Amniotic epithelial cell (primary cell): ENCODE results near the gene IL10.
"Not testable (repeated sequence)": the region's sequence is repeated elsewhere in the genome, so short reads cannot be mapped to it uniquely, and the experiment has no call there.

Experiments used
- DNase-seq: peaks from one replicate; pipeline ENCODE4 v3.0.0-alpha.2; 2010; ENCODE audit warnings: low read depth

The IL10 gene

GRCh38 chr1:206765771-206766170 lies 6.5 kb downstream of the IL10 start:
- not testable (repeated sequence) for DNase-seq

- DNase-seq = not testable (repeated sequence)
Observed at GRCh38 chr1:206762741-206763364, 9.4 kb downstream of the IL10 start.

- peak; percentile 43 for DNase-seq
Observed at GRCh38 chr1:206761159-206761768, 11.0 kb downstream of the IL10 start.

- DNase-seq = no peak
Observed at GRCh38 chr1:206760590-206760989, 11.7 kb downstream of the IL10 start.

- no peak for DNase-seq
Observed at GRCh38 chr1:206757524-206758266, 14.6 kb downstream of the IL10 start.

DNA sequence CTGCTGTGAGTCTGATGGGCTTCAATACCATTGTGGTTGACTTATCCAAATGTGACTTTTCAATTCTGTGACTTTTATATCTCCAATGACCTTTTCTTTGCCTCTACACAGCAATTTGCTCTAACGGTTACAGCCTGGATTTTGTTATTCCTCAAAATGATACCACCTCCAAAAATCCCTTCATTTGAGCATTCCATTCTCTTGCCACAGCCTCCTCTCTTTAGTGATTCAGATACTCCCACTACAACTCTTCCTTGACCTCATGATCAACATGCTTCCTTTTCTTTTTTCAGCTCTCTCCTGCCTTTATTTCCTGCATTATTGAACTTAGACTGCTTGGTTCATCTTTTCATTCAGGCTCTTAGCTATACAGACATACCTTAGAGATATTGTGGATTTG lies 18.3 kb downstream of the IL10 start:
- peak; percentile 82 for DNase-seq

- DNase-seq = no peak
Observed at GRCh38 chr1:206753141-206753540, 19.2 kb downstream of the IL10 start.

GRCh38 chr1:206752481-206752880 lies 19.8 kb downstream of the IL10 start:
- DNase-seq = no peak

DNA sequence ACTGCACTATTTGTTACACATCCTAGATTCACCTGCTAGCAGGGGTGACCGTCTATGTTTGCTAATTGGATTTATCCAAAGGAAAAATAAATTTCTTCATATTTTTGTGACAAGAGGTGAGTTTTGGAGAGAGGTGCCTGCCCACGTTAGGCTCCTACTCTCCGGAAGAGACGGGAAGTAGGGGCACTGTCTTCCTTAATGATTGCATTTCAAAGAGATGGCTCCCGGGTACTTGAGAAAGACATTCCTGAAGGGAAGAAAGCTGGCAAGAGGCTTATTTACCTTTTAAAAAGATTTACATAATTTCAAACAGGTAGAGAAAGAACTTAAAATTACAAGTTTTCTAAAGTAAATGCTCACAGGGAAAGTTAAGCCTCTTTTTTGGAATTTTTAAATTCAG lies 20.4 kb downstream of the IL10 start:
- no peak for DNase-seq

- no peak for DNase-seq
Observed at GRCh38 chr1:206748348-206749030, 23.8 kb downstream of the IL10 start.

GRCh38 chr1:206745301-206745700 lies 27.0 kb downstream of the IL10 start:
- no peak for DNase-seq

- DNase-seq = peak; percentile 28
Observed at GRCh38 chr1:206744683-206745082, 27.6 kb downstream of the IL10 start.

GRCh38 chr1:206742719-206743383 lies 29.4 kb downstream of the IL10 start:
- DNase-seq = no peak

- no peak for DNase-seq
Observed at GRCh38 chr1:206741142-206741701, 31.1 kb downstream of the IL10 start.

GRCh38 chr1:206739411-206740076 lies 32.8 kb downstream of the IL10 start:
- no peak for DNase-seq

GRCh38 chr1:206738370-206739366 lies 33.6 kb downstream of the IL10 start:
- DNase-seq = no peak

DNA sequence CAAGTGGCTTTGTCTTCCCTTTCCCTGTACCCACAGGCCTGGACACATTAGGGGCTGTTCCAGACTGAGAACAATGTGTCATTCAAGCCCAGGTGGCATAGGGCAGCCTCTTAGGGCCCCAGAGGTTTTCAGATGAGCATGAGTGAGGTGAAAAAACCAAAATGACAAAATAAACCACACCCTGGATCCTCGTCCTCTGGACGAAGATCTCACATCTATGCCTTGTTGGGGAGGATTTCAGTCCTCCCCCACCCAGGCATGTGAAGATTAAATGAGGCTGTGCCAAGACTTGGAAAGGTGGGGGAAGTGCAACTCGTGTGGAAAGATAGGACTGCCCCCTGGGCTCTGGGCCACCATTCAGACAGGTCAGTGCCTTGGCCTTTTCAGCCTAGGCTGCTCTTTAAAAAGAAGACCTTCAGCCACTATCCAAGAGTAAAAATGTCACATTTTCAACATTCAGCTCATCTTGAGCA lies 34.5 kb downstream of the IL10 start:
- DNase-seq = no peak

DNA sequence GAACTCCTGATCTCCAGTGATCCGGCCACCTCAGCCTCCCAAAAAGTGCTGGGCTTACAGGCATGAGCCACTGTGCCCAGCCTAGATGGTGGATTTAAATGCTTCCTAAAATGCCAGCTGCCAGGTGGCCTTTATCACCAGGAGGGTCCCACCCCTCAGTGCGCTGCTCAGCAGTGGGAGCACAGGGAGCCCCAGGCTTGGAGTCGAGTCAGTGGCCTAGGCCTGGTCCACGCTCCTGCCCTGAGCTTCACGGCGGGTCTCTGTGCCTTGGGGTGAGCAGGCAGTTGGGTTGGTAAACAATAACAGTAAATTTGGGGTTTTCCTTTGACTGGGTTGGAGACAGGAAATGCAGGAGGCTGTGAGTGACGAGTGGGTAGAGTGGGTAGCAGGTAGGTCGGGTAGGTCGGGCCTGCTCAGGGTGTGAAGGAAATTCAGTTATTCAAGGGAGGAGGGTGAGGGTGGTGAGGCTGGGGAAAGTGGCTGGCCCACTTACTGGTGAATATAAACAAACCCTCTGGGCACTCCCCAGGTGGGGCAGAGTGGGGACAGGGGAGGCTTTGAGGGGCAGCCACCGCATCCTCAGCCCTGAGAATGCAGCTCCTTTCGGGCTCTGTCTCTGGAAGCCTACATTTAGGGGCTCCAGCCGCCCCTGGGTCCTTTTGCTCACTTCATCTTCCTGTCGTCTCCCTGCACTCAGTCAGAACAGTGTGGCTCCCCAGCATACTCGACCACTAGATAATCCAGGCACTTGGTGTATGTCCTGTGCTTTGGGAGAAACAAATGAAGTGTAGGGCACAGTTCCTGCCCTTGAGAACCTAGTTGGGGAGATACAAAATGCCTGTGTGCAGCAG lies 35.2 kb downstream of the IL10 start:
- no peak for DNase-seq

GRCh38 chr1:206735553-206736031 lies 36.7 kb downstream of the IL10 start:
- DNase-seq = peak; percentile 79
